ENCODE measurements around the gene MAX. TPM values are rescaled to one million over a fixed set of nuclear protein-coding genes. Genes with fewer than 3 reads are reported as not detected.

MAX gene
- total and polyA plus RNA-seq, 2 of the 4 experiments (the other 2 are of a cell fraction) = 45.2 to 51.8 TPM

- intact Hi-C loops (cut with micrococcal nuclease) = no loop called here
- 65% methylated on average over 2 of the region's 5 CpGs; no CpG with 5 or more reads in 1 of the 2 experiments for WGBS, 2 experiments (ENCODE audit: extremely low coverage in 2 of 2, insufficient read length in 1 of 2)
Measured at GRCh38 chr14:65128096-65128495, 25.8 kb upstream of the MAX start.

More at GRCh38 chr14:65128096-65128495, 25.8 kb upstream of the MAX start:
- dilution Hi-C loops (cut with HindIII; ENCODE audit: low sequenced_read_pairs, unreplicated experiment) (no loop called here), in situ Hi-C loops (cut with MboI; ENCODE audit: low sequenced_read_pairs) (no loop called here)
- Histone ChIP-seq H3K27me3 (ENCODE audit: control insufficient read depth, insufficient read depth, low read length) (no peaks in the 10 kb centered on the region; the same call in 1 of the 2 replicates), H4K8ac (ENCODE audit: low read depth in 2 of 2, low read length in 2 of 2) (no peak overlapping the region), H2BK120ac (ENCODE audit: low read depth, low read length) (no peak overlapping the region), H3K23ac (ENCODE audit: low read depth, low read length) (no peak overlapping the region), H2BK15ac (ENCODE audit: low read depth, low read length) (no peak overlapping the region), H3K36me3 (ENCODE audit: control insufficient read depth, insufficient read depth, low read length) (no peaks in the 10 kb centered on the region), H2AK5ac (ENCODE audit: low read depth, low read length) (no peak overlapping the region), H3K79me1 (ENCODE audit: low read depth in 1 of 2, low read length in 2 of 2) (no peaks in the 10 kb centered on the region), H3K9ac (ENCODE audit: low read depth, low read length) (no peak overlapping the region), H3K4me2 (ENCODE audit: low read depth, low read length) (no peak overlapping the region), H3K4ac (ENCODE audit: low read depth, low read length) (no peak overlapping the region), H4K5ac (ENCODE audit: low read depth, low read length) (no peak overlapping the region), H3K4me3 (ENCODE audit: insufficient read depth, low read depth, low read length) (no peak overlapping the region), H3K56ac (ENCODE audit: extremely low read depth, insufficient read depth, low read length) (no peak overlapping the region), H2AK9ac (replicated peaks; ENCODE audit: low read depth, low read length, poor library complexity) (no peak overlapping the region), H2BK20ac (ENCODE audit: low read depth, low read length) (no peak overlapping the region), H3K18ac (ENCODE audit: low read depth, low read length) (no peak overlapping the region), H3K27ac (ENCODE audit: insufficient read depth, low read length) (no peak overlapping the region), H2BK5ac (ENCODE audit: low read depth, low read length, poor library complexity, severe bottlenecking) (no peak overlapping the region), H4K20me1 (ENCODE audit: insufficient read depth, low read length) (no peaks in the 10 kb centered on the region), H2AFZ (replicated peaks; ENCODE audit: low read length, poor library complexity) (no peak overlapping the region), H4K91ac (ENCODE audit: insufficient read depth, low read depth, low read length) (no peak overlapping the region), H3K4me1 (ENCODE audit: control insufficient read depth, insufficient read depth, low read length) (peaks cover 3% of the 10 kb centered on the region; the same call in 1 of the 2 replicates), H3K9me3 (ENCODE audit: control insufficient read depth, insufficient read depth, low read length) (no peaks in the 10 kb centered on the region), H3K9me1 (ENCODE audit: insufficient read depth, low read length) (no peaks in the 10 kb centered on the region), H3K14ac (replicated peaks; ENCODE audit: low read depth, low read length) (no peak overlapping the region)
- ChIA-PET CTCF (no interaction called here), POLR2A (ENCODE audit: unreplicated experiment) (no interaction called here)
- DNase-seq (peak; percentile 13), ATAC-seq (ENCODE audit: low read depth) (no peak)
- BruUV-seq (replicated peaks) = no TSS peak
- no peak for TF ChIP-seq CHD1 (IDR thresholded peaks at IDR 0.05; ENCODE audit: low read depth, low read length)
- TF ChIP-seq CEBPB (IDR thresholded peaks at IDR 0.05; ENCODE audit: low read depth, low read length) = peak; percentile 37

Data from IMR-90 (cell line).